ENCODE results near the gene RRBP1.
"Not testable (repeated sequence)": the region's sequence is repeated elsewhere in the genome, so short reads cannot be mapped to it uniquely, and the experiment has no call there.

RRBP1 gene

GRCh38 chr20:17662333-17663039, 19.6 kb downstream of the RRBP1 start:
- no peak for DNase-seq

DNA sequence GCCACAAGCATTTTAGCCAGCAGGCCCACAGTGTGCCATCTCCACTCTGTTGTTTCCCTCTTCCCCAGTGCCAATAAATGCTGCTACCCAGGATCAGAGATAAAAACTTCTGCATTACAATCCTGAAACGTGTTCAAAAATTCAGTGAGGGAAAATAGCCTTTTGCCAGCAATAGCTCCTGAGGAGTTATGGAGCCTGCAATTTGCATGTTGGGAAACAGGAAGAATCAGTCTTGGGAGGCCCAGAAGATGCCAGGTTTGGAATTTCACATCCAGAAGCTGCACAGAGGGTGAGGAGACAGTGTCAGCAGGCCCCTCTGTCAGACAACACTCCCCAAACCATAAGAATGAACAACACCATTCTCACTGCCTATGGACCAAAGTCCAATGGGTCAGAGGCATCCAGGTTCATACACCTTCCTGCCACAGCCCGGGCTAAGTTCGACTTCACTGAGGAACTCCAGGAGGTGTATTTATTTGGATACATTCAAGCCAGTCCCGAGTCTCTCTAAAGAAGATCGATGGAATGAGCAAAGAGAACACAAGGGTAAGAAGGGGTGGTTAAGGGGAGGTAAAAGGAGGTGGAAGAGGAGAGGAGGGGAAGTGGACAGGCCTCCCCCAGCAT, 20.8 kb downstream of the RRBP1 start:
- no peak for DNase-seq

DNA sequence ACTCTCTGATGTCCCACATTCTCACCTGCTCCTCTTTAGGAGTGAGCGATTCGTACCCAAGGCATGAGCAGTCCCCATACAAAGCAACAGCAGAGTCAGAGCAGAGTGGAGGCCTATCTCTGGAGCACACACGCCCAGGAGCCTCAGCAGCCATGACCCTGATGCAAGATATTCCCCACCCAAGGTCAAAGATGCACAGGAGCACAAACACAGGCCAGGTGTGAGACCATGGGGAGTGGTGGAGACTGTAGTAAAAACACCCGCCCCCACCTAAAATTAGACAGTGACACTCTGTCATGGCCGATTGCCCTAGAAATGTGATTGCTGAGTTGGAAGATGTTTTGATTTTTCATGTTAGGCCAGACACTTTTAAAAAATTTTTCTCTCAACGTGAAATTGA, 21.4 kb downstream of the RRBP1 start:
- DNase-seq = no peak

DNA sequence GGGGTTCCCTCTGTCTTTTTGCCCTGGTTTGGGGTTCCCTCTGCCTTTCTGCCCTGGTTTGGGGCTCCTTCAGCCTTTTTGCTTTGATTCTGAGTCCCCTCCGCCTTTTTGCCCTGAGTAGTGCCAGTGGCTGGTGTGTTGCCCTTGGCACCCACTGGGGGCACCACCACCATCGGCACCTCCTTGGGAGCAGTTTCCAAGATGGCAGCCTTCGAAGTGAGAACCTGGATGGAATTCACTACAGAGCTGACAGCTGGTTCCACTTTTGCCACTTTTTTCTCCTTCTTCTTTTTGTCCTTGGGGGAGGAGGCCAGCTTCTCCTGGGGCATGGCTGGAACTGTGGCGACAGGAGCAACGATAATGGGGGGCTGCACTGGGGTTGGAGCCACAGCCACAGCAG, 22.2 kb downstream of the RRBP1 start:
- no peak for DNase-seq

DNA sequence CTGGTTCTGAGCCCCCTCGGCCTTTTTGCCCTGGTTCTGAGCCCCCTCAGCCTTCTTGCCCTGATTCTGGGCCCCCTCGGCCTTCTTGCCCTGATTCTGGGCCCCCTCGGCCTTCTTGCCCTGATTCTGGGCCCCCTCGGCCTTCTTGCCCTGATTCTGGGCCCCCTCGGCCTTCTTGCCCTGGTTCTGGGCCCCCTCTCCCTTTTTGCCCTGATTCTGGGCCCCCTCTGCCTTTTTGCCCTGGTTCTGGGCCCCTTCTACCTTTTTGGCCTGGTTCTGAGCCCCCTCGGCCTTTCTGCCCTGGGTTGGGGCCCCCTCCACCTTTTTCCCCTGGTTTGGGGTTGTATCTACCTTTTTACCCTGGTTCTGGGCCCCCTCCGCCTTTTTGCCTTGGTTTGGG, 22.7 kb downstream of the RRBP1 start:
- not testable (repeated sequence) for DNase-seq

GRCh38 chr20:17658648-17658993, 23.4 kb downstream of the RRBP1 start:
- DNase-seq = no peak

DNA sequence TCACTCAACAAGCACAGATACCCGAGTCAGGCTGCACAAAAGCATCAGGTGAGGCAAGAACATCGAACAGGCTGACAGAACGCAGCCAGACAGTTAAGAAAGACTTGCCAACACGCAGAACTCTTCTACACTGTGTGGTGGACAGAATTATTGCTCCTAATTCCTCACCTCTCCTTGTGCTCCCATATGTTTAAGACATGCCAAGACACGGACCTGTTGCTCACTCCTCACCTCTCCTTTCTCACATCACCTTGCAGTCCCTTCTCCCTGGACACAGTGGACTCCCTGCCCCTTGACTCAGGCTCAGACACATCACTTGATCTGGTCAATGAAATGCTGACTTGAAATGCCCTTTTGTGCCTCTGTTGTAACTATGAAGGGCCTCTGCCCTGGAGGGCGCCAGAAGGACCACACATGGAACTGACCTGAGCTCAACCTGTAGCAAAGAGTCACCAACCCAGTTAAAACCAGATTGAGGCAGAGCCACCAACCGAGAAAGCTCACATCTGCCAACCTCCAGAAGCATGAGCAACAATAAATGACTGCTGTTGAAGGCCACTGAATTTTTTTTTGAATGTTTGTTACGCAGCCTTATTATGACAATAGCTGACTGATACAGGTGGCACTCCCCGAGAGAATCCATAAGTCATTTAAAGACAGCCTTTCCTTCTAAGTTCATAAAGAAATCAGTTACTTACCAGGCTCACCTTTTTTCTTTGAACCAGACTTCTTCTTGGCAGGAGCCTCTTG, 24.0 kb downstream of the RRBP1 start:
- DNase-seq = no peak

- DNase-seq = no peak
Measured at GRCh38 chr20:17657079-17657825, 24.8 kb downstream of the RRBP1 start.

DNA sequence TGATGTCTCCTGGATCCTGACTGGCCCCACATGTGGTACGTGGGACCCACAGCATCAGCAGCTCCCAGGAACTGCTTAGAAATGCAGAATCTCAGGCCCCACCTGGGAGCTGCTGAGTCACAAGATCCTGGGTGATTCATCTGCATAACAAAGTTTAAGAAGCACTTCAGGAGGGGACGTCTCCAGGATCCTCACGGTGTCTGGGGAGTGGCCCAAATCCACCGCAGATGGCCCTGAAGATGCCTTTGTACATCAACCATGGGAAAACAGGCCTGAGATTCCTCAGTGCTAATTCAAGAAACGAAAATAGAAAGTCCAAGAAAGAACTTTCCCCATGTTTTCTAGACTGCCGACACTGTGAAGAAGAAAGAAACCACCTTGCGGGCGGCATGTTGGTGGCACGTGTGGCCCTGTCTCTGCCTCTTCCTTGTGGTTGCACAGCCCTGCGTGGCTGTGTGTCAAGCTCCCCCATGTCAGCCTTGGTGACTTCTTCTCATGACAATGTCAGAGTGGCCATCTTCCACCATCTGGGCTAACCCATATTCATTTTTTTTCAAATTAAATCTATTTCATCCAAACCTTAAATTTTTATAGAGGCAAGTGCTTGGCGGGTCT, 26.1 kb downstream of the RRBP1 start:
- DNase-seq = peak; percentile 35

- DNase-seq = no peak
Measured at GRCh38 chr20:17655286-17655651, 26.8 kb downstream of the RRBP1 start.

DNA sequence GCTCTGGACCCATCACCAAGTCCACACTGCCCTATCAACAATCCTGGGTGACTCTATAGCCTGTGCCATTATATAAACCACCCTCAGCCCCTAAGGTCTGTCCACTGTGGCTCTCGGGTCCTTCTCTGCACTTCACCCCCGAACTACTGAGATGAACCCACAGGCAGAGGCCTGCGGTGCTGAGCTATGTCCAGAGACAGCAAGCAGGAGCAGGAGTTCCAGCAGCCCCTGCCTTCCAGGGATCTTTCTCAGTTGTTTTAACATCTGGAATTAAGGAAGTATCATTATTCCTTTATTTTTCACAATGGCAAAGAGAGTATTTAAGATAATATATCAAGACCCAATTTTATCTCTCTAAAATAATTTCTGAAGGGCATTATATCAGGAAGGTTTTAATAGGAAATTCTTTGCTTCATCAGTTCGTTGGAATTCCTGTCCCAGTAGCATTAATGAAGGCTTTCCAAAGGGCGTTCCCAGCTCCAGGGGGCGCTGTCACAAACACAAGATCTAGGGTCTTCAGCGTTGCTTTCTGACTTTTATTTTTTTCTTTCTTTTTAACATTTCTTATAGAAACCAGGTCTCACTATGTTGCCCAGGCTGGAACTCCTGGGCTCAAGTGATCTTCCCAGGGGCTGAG, 27.3 kb downstream of the RRBP1 start:
- no peak for DNase-seq

DNA sequence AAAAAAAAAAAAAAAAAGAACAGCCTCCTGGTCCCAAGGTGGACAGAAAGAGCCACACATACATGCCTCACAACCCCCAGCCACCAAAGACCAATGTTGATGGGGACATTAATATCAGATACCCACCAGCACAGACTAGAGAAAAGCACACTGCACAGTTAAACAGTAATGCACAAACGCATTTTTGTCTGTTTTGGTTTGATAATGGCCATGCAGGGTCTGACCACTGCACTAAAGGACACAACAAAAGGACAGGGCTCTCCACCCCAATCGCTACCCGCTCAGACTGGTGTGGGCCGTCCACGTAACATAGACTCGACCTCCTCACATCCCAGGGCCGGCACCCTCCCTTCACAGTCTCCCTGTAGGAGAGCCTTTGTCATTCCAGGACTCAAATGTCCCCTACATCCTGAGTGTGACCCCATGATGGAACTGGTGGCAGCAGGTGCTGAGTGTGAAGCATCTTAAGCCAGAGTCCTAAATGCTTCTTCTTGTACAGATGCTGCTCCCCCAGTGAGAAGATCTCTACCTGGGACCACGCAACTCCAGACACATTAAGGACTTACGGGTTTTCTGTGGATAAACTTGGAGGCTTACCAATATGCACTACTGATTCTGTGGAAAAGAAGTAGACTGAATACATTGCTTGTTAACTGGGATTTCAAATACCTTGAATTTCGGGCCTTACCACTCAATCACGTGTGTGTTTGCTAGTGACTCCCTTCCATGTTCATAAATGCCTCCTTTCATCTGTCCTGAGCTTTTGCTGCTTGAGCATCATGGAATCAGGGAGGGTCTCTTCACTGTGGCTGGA, 28.0 kb downstream of the RRBP1 start:
- no peak for DNase-seq

GRCh38 chr20:17652411-17652810, 29.6 kb downstream of the RRBP1 start:
- no peak for DNase-seq

GRCh38 chr20:17651760-17652388, 30.2 kb downstream of the RRBP1 start:
- peak; percentile 82 for DNase-seq

DNA sequence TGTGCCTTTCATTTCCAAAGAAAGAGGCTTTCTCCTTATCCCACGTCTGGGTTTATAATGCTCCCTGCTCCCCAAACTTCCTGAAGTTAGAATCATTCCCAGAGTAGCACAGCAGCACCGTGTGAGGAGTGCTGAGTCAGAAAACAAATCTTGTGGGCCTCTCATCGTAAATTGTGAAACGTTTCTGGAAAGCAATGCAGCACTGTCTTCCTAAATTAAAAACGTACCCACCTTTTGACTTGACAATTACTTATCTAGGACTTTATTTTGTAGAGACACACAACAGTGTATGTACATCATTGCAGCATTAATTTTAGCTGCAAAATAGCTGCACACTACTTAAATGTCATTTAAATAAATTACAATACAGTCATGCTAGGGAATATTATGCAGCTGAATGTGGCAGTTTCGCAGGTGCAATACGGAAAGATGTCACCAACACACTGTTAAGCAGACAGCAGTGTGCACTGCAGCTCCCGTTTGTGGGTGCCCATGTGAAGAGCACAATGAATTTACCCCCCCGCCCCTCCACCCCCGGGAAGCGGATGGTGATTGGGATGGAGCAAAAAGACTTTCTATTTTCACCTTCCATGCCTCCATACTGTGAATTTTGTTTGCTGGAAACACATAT, 30.8 kb downstream of the RRBP1 start:
- peak; percentile 54 for DNase-seq

- DNase-seq = peak; percentile 98
Measured at GRCh38 chr20:17650301-17651128, 31.5 kb downstream of the RRBP1 start.

- peak; percentile 88 for DNase-seq
Measured at GRCh38 chr20:17648791-17649730, 33.0 kb downstream of the RRBP1 start.

GRCh38 chr20:17648315-17648646, 33.8 kb downstream of the RRBP1 start:
- DNase-seq = peak; percentile 27
